ENCODE measurements around the gene IL1A.

DNA sequence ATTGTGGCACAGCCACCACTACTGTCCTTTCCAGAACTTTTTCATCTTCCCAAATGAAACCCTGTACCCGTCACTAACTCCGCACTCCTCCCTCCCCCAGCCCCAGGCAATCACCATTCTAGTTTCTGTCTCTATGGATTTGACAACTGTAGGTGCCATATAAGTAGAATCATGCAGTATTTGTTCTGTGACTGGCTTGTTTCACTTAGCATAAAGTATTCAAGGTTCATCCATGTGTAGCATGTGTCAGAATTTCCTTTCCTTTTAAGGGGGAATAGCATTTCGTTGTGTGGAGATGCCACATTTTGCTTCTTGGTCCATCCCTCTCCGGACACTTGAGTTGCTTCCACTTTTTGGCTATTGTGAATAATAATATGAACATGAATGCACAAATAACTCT lies 19.0 kb downstream of the IL1A start:
- TF ChIP-seq NFE2L1 (tag; IDR thresholded peaks at IDR 0.05; ENCODE audit: borderline replicate concordance, low read depth), result no peak
- TF ChIP-seq CEBPB (tag; IDR thresholded peaks at IDR 0.05), result no peak
- TF ChIP-seq, protein P1, sequence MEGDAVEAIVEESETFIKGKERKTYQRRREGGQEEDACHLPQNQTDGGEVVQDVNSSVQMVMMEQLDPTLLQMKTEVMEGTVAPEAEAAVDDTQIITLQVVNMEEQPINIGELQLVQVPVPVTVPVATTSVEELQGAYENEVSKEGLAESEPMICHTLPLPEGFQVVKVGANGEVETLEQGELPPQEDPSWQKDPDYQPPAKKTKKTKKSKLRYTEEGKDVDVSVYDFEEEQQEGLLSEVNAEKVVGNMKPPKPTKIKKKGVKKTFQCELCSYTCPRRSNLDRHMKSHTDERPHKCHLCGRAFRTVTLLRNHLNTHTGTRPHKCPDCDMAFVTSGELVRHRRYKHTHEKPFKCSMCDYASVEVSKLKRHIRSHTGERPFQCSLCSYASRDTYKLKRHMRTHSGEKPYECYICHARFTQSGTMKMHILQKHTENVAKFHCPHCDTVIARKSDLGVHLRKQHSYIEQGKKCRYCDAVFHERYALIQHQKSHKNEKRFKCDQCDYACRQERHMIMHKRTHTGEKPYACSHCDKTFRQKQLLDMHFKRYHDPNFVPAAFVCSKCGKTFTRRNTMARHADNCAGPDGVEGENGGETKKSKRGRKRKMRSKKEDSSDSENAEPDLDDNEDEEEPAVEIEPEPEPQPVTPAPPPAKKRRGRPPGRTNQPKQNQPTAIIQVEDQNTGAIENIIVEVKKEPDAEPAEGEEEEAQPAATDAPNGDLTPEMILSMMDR (IDR thresholded peaks at IDR 0.05 in 2 of 3, conservative IDR thresholded peaks at IDR 0.05 in 1 of 3; ENCODE audit: insufficient read depth in 2 of 3, low read depth in 1 of 3, low read length in 3 of 3), result no peak
- TF ChIP-seq, protein P2, sequence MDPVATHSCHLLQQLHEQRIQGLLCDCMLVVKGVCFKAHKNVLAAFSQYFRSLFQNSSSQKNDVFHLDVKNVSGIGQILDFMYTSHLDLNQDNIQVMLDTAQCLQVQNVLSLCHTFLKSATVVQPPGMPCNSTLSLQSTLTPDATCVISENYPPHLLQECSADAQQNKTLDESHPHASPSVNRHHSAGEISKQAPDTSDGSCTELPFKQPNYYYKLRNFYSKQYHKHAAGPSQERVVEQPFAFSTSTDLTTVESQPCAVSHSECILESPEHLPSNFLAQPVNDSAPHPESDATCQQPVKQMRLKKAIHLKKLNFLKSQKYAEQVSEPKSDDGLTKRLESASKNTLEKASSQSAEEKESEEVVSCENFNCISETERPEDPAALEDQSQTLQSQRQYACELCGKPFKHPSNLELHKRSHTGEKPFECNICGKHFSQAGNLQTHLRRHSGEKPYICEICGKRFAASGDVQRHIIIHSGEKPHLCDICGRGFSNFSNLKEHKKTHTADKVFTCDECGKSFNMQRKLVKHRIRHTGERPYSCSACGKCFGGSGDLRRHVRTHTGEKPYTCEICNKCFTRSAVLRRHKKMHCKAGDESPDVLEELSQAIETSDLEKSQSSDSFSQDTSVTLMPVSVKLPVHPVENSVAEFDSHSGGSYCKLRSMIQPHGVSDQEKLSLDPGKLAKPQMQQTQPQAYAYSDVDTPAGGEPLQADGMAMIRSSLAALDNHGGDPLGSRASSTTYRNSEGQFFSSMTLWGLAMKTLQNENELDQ (CRISPR knock-in tag; IDR thresholded peaks at IDR 0.05; ENCODE audit: borderline replicate concordance), result no peak
- TF ChIP-seq EGR1 (conservative IDR thresholded peaks at IDR 0.05), result no peak
- TF ChIP-seq LARP7 (IDR thresholded peaks at IDR 0.05), result no peak

All from K562 (cell line).